GM12878 (cell line): ENCODE measurements around the gene ACTL8. TPM values are rescaled to one million over a fixed set of nuclear protein-coding genes. Genes with fewer than 3 reads are reported as not detected.

Experiments used
- ATAC-seq: fragments of 200-7000 bp; cut with Tn5 transposase; 3 replicates; pipeline ENCODE4 v1.9.1; 2020; ENCODE audit warnings: mild to moderate bottlenecking, moderate library complexity
- Bru-seq: library from RNA; stranded (reverse); fragments of 400-500 nt; gene quantifications from one replicate; lab custom pipeline; 2021; lab: Mats Ljungman, UMichigan
- BruChase-seq, 2 experiments: library from RNA; stranded (reverse); fragments of 400-500 nt; gene quantifications; one replicate each; lab custom pipeline; 2021; lab: Mats Ljungman, UMichigan
- BruUV-seq: library from RNA; stranded (reverse); fragments of 400-500 nt; replicated peaks from 2 replicates; lab custom pipeline; 2021; lab: Mats Ljungman, UMichigan
- CTCF ChIA-PET: fragments of 300-600 bp; sonication (Branson Sonifier 250); formaldehyde crosslinking; extraction: SDS; loops from one replicate; lab custom pipeline; 2021; ENCODE audit warnings: inconsistent platforms; lab: Yijun Ruan, JAX
- POLR2A ChIA-PET: fragments of 350-600 bp; formaldehyde crosslinking; extraction: SDS; loops from one replicate; lab custom pipeline; 2021; ENCODE audit warnings: inconsistent platforms; lab: Charles Lee
- RAD21 ChIA-PET: fragments of 300-600 bp; sonication (Branson Sonifier 250); formaldehyde crosslinking; loops from one replicate; lab custom pipeline; 2023; ENCODE audit warnings: antibody characterized with exemption; ENCODE audit not compliant: unreplicated experiment; lab: Charles Lee
- SMC1A ChIA-PET: fragments of 300-600 bp; sonication (Branson Sonifier 250); formaldehyde crosslinking; loops from one replicate; lab custom pipeline; 2023; ENCODE audit not compliant: unreplicated experiment, uncharacterized antibody; lab: Charles Lee
- DNase-seq: peaks from one replicate; pipeline ENCODE4 v3.0.0-alpha.2; 2011; ENCODE audit warnings: low read depth, low spot score
- FAIRE-seq: peaks from 3 replicates; lab custom pipeline; 2011; peaks lifted over from hg19 to GRCh38; lab: Jason Lieb, UNC
- H2AFZ ChIP-seq: 2 replicates; pipeline ENCODE4 v1.6.0; 2011; ENCODE audit warnings: low read depth, low read length, control low read depth; ENCODE audit not compliant: control insufficient read depth
- H3K27ac ChIP-seq: 2 replicates; pipeline ENCODE4 v1.5.1; 2011; ENCODE audit warnings: control low read depth; ENCODE audit not compliant: control insufficient read depth, insufficient read depth
- H3K27me3 ChIP-seq, 2 experiments: replicated peaks in 1 of 2; 2 replicates each; pipeline versions ENCODE4 v1.6.0 to v1.6.1; 2011; ENCODE audit warnings: low read length in 1 of 2; ENCODE audit not compliant: control insufficient read depth in 2 of 2, insufficient read depth in 2 of 2
- H3K36me3 ChIP-seq, 2 experiments: 2 replicates each; pipeline ENCODE4 v1.5.1; 2011; ENCODE audit warnings: low read length in 1 of 2; ENCODE audit not compliant: control insufficient read depth in 2 of 2, insufficient read depth in 2 of 2
- H3K4me1 ChIP-seq: 2 replicates; pipeline ENCODE4 v1.6.1; 2011; ENCODE audit warnings: mild to moderate bottlenecking, low read length, moderate library complexity, mixed read lengths; ENCODE audit not compliant: control insufficient read depth, insufficient read depth
- H3K4me2 ChIP-seq: 2 replicates; pipeline ENCODE4 v1.6.0; 2011; ENCODE audit warnings: control low read depth; ENCODE audit not compliant: control insufficient read depth, insufficient read depth
- H3K4me3 ChIP-seq: fragments of 200-600 bp; sonication (generic); 2 replicates; pipeline ENCODE4 v1.5.1; 2016
- H3K79me2 ChIP-seq: 2 replicates; pipeline ENCODE4 v1.6.0; 2011; ENCODE audit warnings: low read length; ENCODE audit not compliant: control insufficient read depth, insufficient read depth
- H3K9ac ChIP-seq: 2 replicates; pipeline ENCODE4 v1.8.0; 2011; ENCODE audit warnings: low read length, control low read depth, mixed read lengths; ENCODE audit not compliant: control insufficient read depth, insufficient read depth
- H3K9me3 ChIP-seq: replicated peaks from 3 replicates; pipeline ENCODE4 v1.5.1; 2011; ENCODE audit warnings: mild to moderate bottlenecking, low read length; ENCODE audit not compliant: control insufficient read depth, insufficient read depth
- H4K20me1 ChIP-seq: 2 replicates; pipeline ENCODE4 v1.6.0; 2011; ENCODE audit not compliant: control insufficient read depth, insufficient read depth
- ATF2 ChIP-seq: IDR thresholded peaks from 2 replicates; pipeline ENCODE4 v1.6.1; 2012; ENCODE audit warnings: low read length, inconsistent platforms
- CTCF ChIP-seq, 3 experiments: IDR thresholded peaks in 2 of 3; conservative IDR thresholded peaks in 1 of 3; 2 replicates each; pipeline ENCODE4 v1.5.1; 2011; ENCODE audit warnings: low read depth in 3 of 3, low read length in 3 of 3, mild to moderate bottlenecking in 3 of 3, control low read depth in 2 of 3, moderate library complexity in 2 of 3, inconsistent platforms in 1 of 3, mixed read lengths in 1 of 3; ENCODE audit not compliant: control insufficient read depth in 2 of 3, insufficient read depth in 1 of 3; ENCODE audit errors: extremely low read depth in 1 of 3
- IKZF1 ChIP-seq: fragments of 450-650 bp; conservative IDR thresholded peaks from 2 replicates; pipeline ENCODE4 v1.6.1; 2017; ENCODE audit warnings: antibody characterized with exemption, mild to moderate bottlenecking
- NFYA ChIP-seq: IDR thresholded peaks from 2 replicates; pipeline ENCODE4 v1.6.1; 2011; ENCODE audit warnings: low read depth, mild to moderate bottlenecking, low read length, improper control_type of control experiment, borderline replicate concordance
- NFYB ChIP-seq: IDR thresholded peaks from 2 replicates; pipeline ENCODE4 v1.6.1; 2011; ENCODE audit warnings: low read depth, mild to moderate bottlenecking, low read length, improper control_type of control experiment, moderate library complexity; ENCODE audit not compliant: insufficient read depth
- REST ChIP-seq: IDR thresholded peaks from 2 replicates; pipeline ENCODE4 v1.6.1; 2012; ENCODE audit warnings: mild to moderate bottlenecking, low read depth, low read length
- SMARCA5 ChIP-seq: fragments of 450-650 bp; IDR thresholded peaks from 2 replicates; pipeline ENCODE4 v1.6.1; 2017; ENCODE audit warnings: mild to moderate bottlenecking
- TAF1 ChIP-seq: IDR thresholded peaks from 2 replicates; pipeline ENCODE4 v1.6.1; 2011; ENCODE audit warnings: mild to moderate bottlenecking, low read depth, low read length, borderline replicate concordance
- WGBS: methylation state at CpG from one replicate; pipeline ENCODE4 v1.1.6; 2016; ENCODE audit warnings: low lambda C conversion rate; ENCODE audit not compliant: insufficient replicate concordance, insufficient coverage; ENCODE audit errors: missing lambda C conversion rate; 5-methylcytosine and 5-hydroxymethylcytosine counted together
- in situ Hi-C: fragments of 300-500 bp; cut with MboI; formaldehyde crosslinking; loops from 9 replicates; pipeline ENCODE4 v1.14.3; 2018; ENCODE audit warnings: mixed read lengths
- intact Hi-C: fragments of 100-400 bp; cut with micrococcal nuclease; formaldehyde crosslinking; loops from one replicate; pipeline ENCODE4 v1.14.2; 2022; ENCODE audit not compliant: unreplicated experiment
- long read RNA-seq, 2 experiments: library from polyadenylated mRNA; unstranded; transcript quantifications; one replicate each; pipeline ENCODE4 v2.0.0, GENCODE V29; 2019 to 2020
- polyA minus RNA-seq, 3 experiments: library from RNA; depleted of rRNA, polyadenylated mRNA; stranded (reverse); fragments of >200 nt; gene quantifications; 2 replicates each; pipeline ENCODE4 v1.2.3, GENCODE V29; 2011
- polyA plus RNA-seq, 11 experiments: library from polyadenylated mRNA; depleted of rRNA in 4 of 11; unstranded in 6 of 11; stranded (reverse) in 5 of 11; fragments of >200 nt; fragmentation: Nextera tagmentation in 4 of 11; fragmentation: Illumina TruSeq in 1 of 11; extraction: Ambion mirVana in 4 of 11; extraction: Trizol in 1 of 11; gene quantifications; 1 replicate in 1 of 11; 2 replicates in 10 of 11; pipeline versions ENCODE4 v1.2.1 to v1.2.3, GENCODE V29; 2011 to 2016; ENCODE audit warnings: inconsistent platforms in 2 of 11, missing spikeins in 2 of 11, low read depth in 1 of 11
- total RNA-seq, 4 experiments: library from RNA; depleted of rRNA in 3 of 4; stranded (reverse); fragments of >200 nt in 3 of 4; fragmentation: Illumina TruSeq in 1 of 4; extraction: Trizol in 1 of 4; gene quantifications; 2 replicates each; pipeline versions ENCODE4 v1.2.1 to v1.2.3, GENCODE V29; 2013 to 2021

Gene ACTL8
- total RNA-seq (2013; cell fraction: nucleolus; rRNA removed) = not detected in 2 replicates
- total RNA-seq (2014; rRNA removed) = not detected in 2 replicates
- not detected in 2 replicates for total RNA-seq (2014; rRNA removed; fragmentation: Illumina TruSeq; extraction: Trizol)
- not detected in 2 replicates for total RNA-seq (2021)
- not detected for polyA plus RNA-seq (2011; ENCODE audit: low read depth)
- polyA plus RNA-seq (2011; rRNA removed) = 0.13 and 0.27 TPM in 2 replicates
- polyA plus RNA-seq (2011; cell fraction: cytosol; rRNA removed) = 0.22 and 0.32 TPM in 2 replicates
- 0.06 and 0.12 TPM in 2 replicates for polyA plus RNA-seq (2011; cell fraction: nucleus; rRNA removed)
- not detected in 2 replicates for polyA plus RNA-seq (2012)
- not detected in 2 replicates for polyA plus RNA-seq (2014; fragmentation: Illumina TruSeq; extraction: Trizol)
- polyA plus RNA-seq (2014; fragmentation: Nextera tagmentation; extraction: Ambion mirVana) = not detected
- polyA plus RNA-seq (2014; rRNA removed) = 0.05 and 0.08 TPM in 2 replicates
- polyA plus RNA-seq (2016; fragmentation: Nextera tagmentation; extraction: Ambion mirVana) = not detected
- polyA minus RNA-seq (2011; rRNA and poly(A)+ RNA removed) = not detected in 2 replicates
- polyA minus RNA-seq (2011; cell fraction: cytosol; rRNA and poly(A)+ RNA removed) = not detected in 2 replicates
- not detected in 2 replicates for polyA minus RNA-seq (2011; cell fraction: nucleus; rRNA and poly(A)+ RNA removed)
- Bru-seq, nascent RNA = percentile 3 among the genes with signal in this experiment
- BruChase-seq, experiment 1, labeled RNA remaining after a 6-hour chase = percentile 3 among the genes with signal in this experiment
- not detected for BruChase-seq, experiment 2, labeled RNA remaining after a 2-hour chase
- long read RNA-seq, experiment 1 = 0 reads
- long read RNA-seq, experiment 2 = 0 reads

- DNase-seq (no peak), ATAC-seq (no peak), FAIRE-seq (no peak)
- ChIA-PET RAD21 (no interaction called here), CTCF (no interaction called here), SMC1A (no interaction called here), POLR2A (interaction anchor here (0.7 kb wide), 1 partner anchor 644 kb away, joined by 3 read pairs; no protein-coding TSS in a partner anchor)
- Histone ChIP-seq H3K9me3 (peaks cover 7% of the 10 kb centered on the region; the same call in 2 of the 3 replicates), H3K36me3 (no peaks in the 10 kb centered on the region), H2AFZ (no peak within 1 kb of the TSS), H3K4me3 (no peak within 1 kb of the TSS), H4K20me1 (no peaks in the 10 kb centered on the region), H3K79me2 (no peaks in the 10 kb centered on the region), H3K27ac (no peak within 1 kb of the TSS), H3K4me2 (no peak within 1 kb of the TSS), H3K4me1 (no peaks in the 10 kb centered on the region), H3K9ac (no peak within 1 kb of the TSS), H3K27me3 (no peaks in the 10 kb centered on the region)
- TF ChIP-seq IKZF1 (no peak), ATF2 (no peak), TAF1 (no peak), NFYB (no peak), REST (no peak), CTCF (IDR thresholded peaks at IDR 0.05 in 2 of 3, conservative IDR thresholded peaks at IDR 0.05 in 1 of 3; ENCODE audit: control insufficient read depth in 2 of 3, extremely low read depth in 1 of 3, insufficient read depth in 1 of 3, low read depth in 3 of 3, low read length in 3 of 3) (peak in 2 of 3 experiments; percentile 36; a peak in 3 of 6 replicates), SMARCA5 (no peak), NFYA (no peak)
- intact Hi-C loops (no loop called here), in situ Hi-C loops (no loop called here)
- BruUV-seq = no TSS peak
- 54% methylated on average over 12 of the region's 12 CpGs for WGBS
Measured at GRCh38 chr1:17755120-17755519, at the start of gene ACTL8. Gene ACTL8 (plus strand): TSS chr1:17755333. CDS start chr1:17823009, 67,676 bp downstream.
